ENCODE measurements around the gene RANBP3. TPM values are rescaled to one million over a fixed set of nuclear protein-coding genes. Genes with fewer than 3 reads are reported as not detected.

The RANBP3 gene
- total RNA-seq, 1 donor from 2014 or later = 77.8 TPM

GRCh38 chr19:5870986-5871394 lies 107.0 kb downstream of the RANBP3 start:
- Histone ChIP-seq H3F3A (ENCODE audit: low read depth) (no peaks in the 10 kb centered on the region), H3K4me2 (no peak overlapping the region), H2AFZ (replicated peaks) (no peak overlapping the region), H3K9ac (no peak overlapping the region), H3K27ac (no peak overlapping the region), H3K27me3 (no peaks in the 10 kb centered on the region), H4K20me1 (ENCODE audit: low read depth) (no peaks in the 10 kb centered on the region), H3K79me2 (ENCODE audit: low read depth) (no peaks in the 10 kb centered on the region), H3K36me3 (no peaks in the 10 kb centered on the region), H3K9me3 (ENCODE audit: low read depth) (no peaks in the 10 kb centered on the region), H3K4me1 (no peaks in the 10 kb centered on the region), H3K4me3 (no peak overlapping the region)
- H3K36me3 Mint-ChIP-seq = no peaks in the 10 kb centered on the region
- no peak overlapping the region for H3K4me3 Mint-ChIP-seq
- H3K9me3 Mint-ChIP-seq = no peaks in the 10 kb centered on the region
- DNase-seq (ENCODE audit: low spot score) = no peak
- no peak overlapping the region for H3K27ac Mint-ChIP-seq
- TF ChIP-seq EZH2phosphoT487 (IDR thresholded peaks at IDR 0.05) (no peak), EZH2 (IDR thresholded peaks at IDR 0.05) (no peak)
- TF ChIP-seq, protein P1, sequence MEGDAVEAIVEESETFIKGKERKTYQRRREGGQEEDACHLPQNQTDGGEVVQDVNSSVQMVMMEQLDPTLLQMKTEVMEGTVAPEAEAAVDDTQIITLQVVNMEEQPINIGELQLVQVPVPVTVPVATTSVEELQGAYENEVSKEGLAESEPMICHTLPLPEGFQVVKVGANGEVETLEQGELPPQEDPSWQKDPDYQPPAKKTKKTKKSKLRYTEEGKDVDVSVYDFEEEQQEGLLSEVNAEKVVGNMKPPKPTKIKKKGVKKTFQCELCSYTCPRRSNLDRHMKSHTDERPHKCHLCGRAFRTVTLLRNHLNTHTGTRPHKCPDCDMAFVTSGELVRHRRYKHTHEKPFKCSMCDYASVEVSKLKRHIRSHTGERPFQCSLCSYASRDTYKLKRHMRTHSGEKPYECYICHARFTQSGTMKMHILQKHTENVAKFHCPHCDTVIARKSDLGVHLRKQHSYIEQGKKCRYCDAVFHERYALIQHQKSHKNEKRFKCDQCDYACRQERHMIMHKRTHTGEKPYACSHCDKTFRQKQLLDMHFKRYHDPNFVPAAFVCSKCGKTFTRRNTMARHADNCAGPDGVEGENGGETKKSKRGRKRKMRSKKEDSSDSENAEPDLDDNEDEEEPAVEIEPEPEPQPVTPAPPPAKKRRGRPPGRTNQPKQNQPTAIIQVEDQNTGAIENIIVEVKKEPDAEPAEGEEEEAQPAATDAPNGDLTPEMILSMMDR (IDR thresholded peaks at IDR 0.05) = no peak
- H3K4me1 Mint-ChIP-seq = no peaks in the 10 kb centered on the region
- H3K27me3 Mint-ChIP-seq (ENCODE audit: insufficient read depth, low read depth) = peaks cover 4% of the 10 kb centered on the region

DNA sequence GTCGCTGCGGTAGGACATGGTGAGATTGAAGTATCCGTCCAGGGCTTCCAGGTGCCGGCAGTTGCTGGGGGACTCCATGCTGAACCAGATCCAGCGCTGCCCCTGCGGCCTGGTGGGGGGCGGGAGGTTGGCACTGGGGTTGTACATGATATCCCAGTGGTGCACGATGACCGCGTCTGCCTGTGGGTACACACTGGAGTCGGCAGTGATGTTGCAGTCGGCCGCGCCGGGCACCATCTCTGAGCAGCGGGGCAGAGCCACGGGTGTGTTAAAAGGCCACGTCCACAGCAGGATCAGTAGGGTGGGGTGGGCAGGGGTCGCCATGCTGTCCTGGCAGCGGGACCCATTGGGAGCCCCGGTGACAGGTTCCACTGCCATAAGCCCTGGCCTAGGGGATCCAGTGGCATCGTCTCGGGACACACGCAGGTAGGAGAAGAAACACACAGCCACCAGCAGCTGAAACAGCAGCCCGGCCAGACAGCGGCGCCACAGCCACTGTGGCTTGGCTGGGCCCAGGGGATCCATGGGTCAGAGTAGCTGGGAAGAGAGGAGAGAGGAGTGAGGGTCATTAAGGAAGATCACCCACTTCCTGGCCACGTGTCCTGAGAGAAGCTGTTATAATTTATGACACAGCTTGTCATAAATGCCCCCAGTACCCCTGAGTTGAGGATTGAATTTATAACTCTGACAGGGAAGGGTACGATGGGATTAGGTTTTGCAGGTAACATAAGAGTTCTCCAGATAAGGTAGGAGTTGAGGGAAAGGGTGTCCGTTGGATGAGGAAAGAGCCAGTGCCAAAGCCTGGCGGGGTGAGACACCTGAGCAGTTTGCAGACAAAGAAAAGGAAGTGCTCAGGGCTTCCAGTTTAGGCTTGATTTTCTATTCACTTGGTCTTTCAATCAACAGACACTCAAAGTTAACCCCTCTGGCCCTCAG lies 110.5 kb downstream of the RANBP3 start:
- no peak for DNase-seq (ENCODE audit: low spot score)
- peak overlapping the region; percentile 13 for H3K27ac Mint-ChIP-seq
- no peaks in the 10 kb centered on the region for H3K9me3 Mint-ChIP-seq
- H3K4me3 ChIP-seq = no peak overlapping the region
- no peaks in the 10 kb centered on the region for H3K79me2 ChIP-seq (ENCODE audit: low read depth)
- H3K36me3 Mint-ChIP-seq = no peaks in the 10 kb centered on the region
- H3K36me3 ChIP-seq = no peaks in the 10 kb centered on the region
- H2AFZ ChIP-seq (replicated peaks) = no peak overlapping the region
- H3K4me1 ChIP-seq = no peaks in the 10 kb centered on the region
- H4K20me1 ChIP-seq (ENCODE audit: low read depth) = no peaks in the 10 kb centered on the region
- no peak overlapping the region for H3K4me3 Mint-ChIP-seq
- H3K27me3 ChIP-seq = no peaks in the 10 kb centered on the region
- no peak overlapping the region for H3K27ac ChIP-seq
- H3K9me3 ChIP-seq (ENCODE audit: low read depth) = no peaks in the 10 kb centered on the region
- H3K9ac ChIP-seq = no peak overlapping the region
- TF ChIP-seq EZH2 (IDR thresholded peaks at IDR 0.05) = no peak
- TF ChIP-seq EZH2phosphoT487 (IDR thresholded peaks at IDR 0.05) = no peak
- TF ChIP-seq, protein P1 (IDR thresholded peaks at IDR 0.05) = no peak
- no peaks in the 10 kb centered on the region for H3F3A ChIP-seq (ENCODE audit: low read depth)
- H3K4me1 Mint-ChIP-seq = no peaks in the 10 kb centered on the region
- no peak overlapping the region for H3K4me2 ChIP-seq
- H3K27me3 Mint-ChIP-seq (ENCODE audit: insufficient read depth, low read depth) = peaks cover 2% of the 10 kb centered on the region

Other genes starting within 250 kb of the RANBP3 start
- gene PRR22, start 193.4 kb downstream of the RANBP3 start, total RNA-seq (ENCODE audit: low replicate concordance) = 0.40 TPM in 1 of 2 replicates, not detected in the other
- gene DUS3L, start 187.0 kb downstream of the RANBP3 start, total RNA-seq (ENCODE audit: low replicate concordance) = 20.7 and 27.6 TPM in 2 replicates
- 2.4 and 6.0 TPM in 2 replicates for gene NRTN, start 173.1 kb downstream of the RANBP3 start, total RNA-seq (ENCODE audit: low replicate concordance)
- gene FUT6, start 138.4 kb downstream of the RANBP3 start, total RNA-seq (ENCODE audit: low replicate concordance) = not detected in 2 replicates
- gene FUT3, start 126.7 kb downstream of the RANBP3 start, total RNA-seq (ENCODE audit: low replicate concordance) = 0.34 TPM in 1 of 2 replicates, not detected in the other
- gene FUT5, start 107.6 kb downstream of the RANBP3 start, total RNA-seq (ENCODE audit: low replicate concordance) = 0.09 TPM in 1 of 2 replicates, not detected in the other
- gene NDUFA11, start 74.3 kb downstream of the RANBP3 start, total RNA-seq (ENCODE audit: low replicate concordance) = 102 and 197 TPM in 2 replicates
- 4.6 and 6.8 TPM in 2 replicates for gene VMAC, start 73.3 kb downstream of the RANBP3 start, total RNA-seq (ENCODE audit: low replicate concordance)
- gene CAPS, start 63.9 kb downstream of the RANBP3 start, total RNA-seq (ENCODE audit: low replicate concordance) = 2.2 and 12.4 TPM in 2 replicates
- 6.2 and 11.0 TPM in 2 replicates for gene RFX2, start 132.4 kb upstream of the RANBP3 start, total RNA-seq (ENCODE audit: low replicate concordance)
- gene ACSBG2, start 157.5 kb upstream of the RANBP3 start, total RNA-seq (ENCODE audit: low replicate concordance) = not detected in 2 replicates

All from neural progenitor cell (in vitro differentiated cells).